ENCODE measurements around the gene SKP2.

The SKP2 gene

GRCh38 chr5:36147681-36148080 lies 4.2 kb upstream of the SKP2 start:
- no peak overlapping the region for H3K27ac ChIP-seq (ENCODE audit: insufficient read depth in 1 of 2, low read depth in 1 of 2, low read length in 2 of 2, poor library complexity in 1 of 2, severe bottlenecking in 2 of 2)
- H3K9me3 ChIP-seq (ENCODE audit: control extremely low read depth in 1 of 5, control insufficient read depth in 4 of 5, insufficient read depth in 2 of 5, low read depth in 1 of 5, low read length in 4 of 5), result no peaks in the 10 kb centered on the region
- H3K27me3 ChIP-seq (replicated peaks in 2 of 5; ENCODE audit: control insufficient read depth in 4 of 5, insufficient read depth in 5 of 5, low read length in 4 of 5), result no peaks in the 10 kb centered on the region
- H3K4me3 ChIP-seq (ENCODE audit: control insufficient read depth in 1 of 7, extremely low read depth in 1 of 7, insufficient read depth in 4 of 7, low read depth in 2 of 7, low read length in 6 of 7), result no peak overlapping the region
- H3K4me1 ChIP-seq (ENCODE audit: control extremely low read depth in 1 of 4, control insufficient read depth in 4 of 4, insufficient read depth in 4 of 4, low read length in 3 of 4), result peaks cover 9 to 19% (median 16%) of the 10 kb centered on the region in 4 experiments
- POLR2A ChIA-PET, result no interaction called here
- H3K36me3 ChIP-seq (ENCODE audit: control insufficient read depth in 4 of 4, insufficient read depth in 4 of 4, low read length in 3 of 4), result peaks cover 0 to 4% (median 2%) of the 10 kb centered on the region in 4 experiments
- no peak for DNase-seq
- CTCF ChIA-PET, result no interaction called here
- WGBS (ENCODE audit: insufficient coverage), result no CpG with 5 or more reads among the region's 2 CpGs

GRCh38 chr5:36150676-36151433 lies 1.1 kb upstream of the SKP2 start:
- peaks cover 14 to 32% (median 26%) of the 10 kb centered on the region in 4 experiments for H3K4me1 ChIP-seq (ENCODE audit: control extremely low read depth in 1 of 4, control insufficient read depth in 4 of 4, insufficient read depth in 4 of 4, low read length in 3 of 4)

GRCh38 chr5:36152324-36153297 lies 700 bp downstream of the SKP2 start:
- 8% methylated on average over 22 of the region's 24 CpGs for WGBS (ENCODE audit: insufficient coverage)
- Histone ChIP-seq H3K4me3 (ENCODE audit: control insufficient read depth in 1 of 7, extremely low read depth in 1 of 7, insufficient read depth in 4 of 7, low read depth in 2 of 7, low read length in 6 of 7) (peak overlapping the region; percentile 91 to 99 (median 96)), H3K27ac (ENCODE audit: insufficient read depth in 1 of 2, low read depth in 1 of 2, low read length in 2 of 2, poor library complexity in 1 of 2, severe bottlenecking in 2 of 2) (peak overlapping the region; percentile 28 to 87)

More at GRCh38 chr5:36150676-36151433, 1.1 kb upstream of the SKP2 start:
- H3K27ac ChIP-seq (ENCODE audit: insufficient read depth in 1 of 2, low read depth in 1 of 2, low read length in 2 of 2, poor library complexity in 1 of 2, severe bottlenecking in 2 of 2), result peak overlapping the region; percentile 62 to 87
- 0% methylated on average over 15 of the region's 23 CpGs for WGBS (ENCODE audit: insufficient coverage)
- ChIA-PET CTCF (interaction anchor here (1.1 to 1.4 kb wide), 4 partner anchors 32 to 94 kb away, joined by 3 to 5 read pairs (median 4); partner anchors contain the start of gene NADK2), POLR2A (no interaction called here)
- no peaks in the 10 kb centered on the region for H3K27me3 ChIP-seq (replicated peaks in 2 of 5; ENCODE audit: control insufficient read depth in 4 of 5, insufficient read depth in 5 of 5, low read length in 4 of 5)
- no peaks in the 10 kb centered on the region for H3K9me3 ChIP-seq (ENCODE audit: control extremely low read depth in 1 of 5, control insufficient read depth in 4 of 5, insufficient read depth in 2 of 5, low read depth in 1 of 5, low read length in 4 of 5)
- peak overlapping the region; percentile 91 to 99 (median 96) for H3K4me3 ChIP-seq (ENCODE audit: control insufficient read depth in 1 of 7, extremely low read depth in 1 of 7, insufficient read depth in 4 of 7, low read depth in 2 of 7, low read length in 6 of 7)
- peak; percentile 59 to 86 (median 80) for DNase-seq
- H3K36me3 ChIP-seq (ENCODE audit: control insufficient read depth in 4 of 4, insufficient read depth in 4 of 4, low read length in 3 of 4), result peaks cover 7 to 25% (median 8%) of the 10 kb centered on the region in 4 experiments

GRCh38 chr5:36153298-36153677 lies 1.4 kb downstream of the SKP2 start:
- Histone ChIP-seq H3K27ac (ENCODE audit: insufficient read depth in 1 of 2, low read depth in 1 of 2, low read length in 2 of 2, poor library complexity in 1 of 2, severe bottlenecking in 2 of 2) (peak overlapping the region in 1 of 2 experiments; percentile 87), H3K4me3 (ENCODE audit: control insufficient read depth in 1 of 7, extremely low read depth in 1 of 7, insufficient read depth in 4 of 7, low read depth in 2 of 7, low read length in 6 of 7) (peak overlapping the region in 3 of 7 experiments; percentile 52 to 97 (median 93)), H3K9me3 (ENCODE audit: control extremely low read depth in 1 of 5, control insufficient read depth in 4 of 5, insufficient read depth in 2 of 5, low read depth in 1 of 5, low read length in 4 of 5) (no peaks in the 10 kb centered on the region), H3K4me1 (ENCODE audit: control extremely low read depth in 1 of 4, control insufficient read depth in 4 of 4, insufficient read depth in 4 of 4, low read length in 3 of 4) (peaks cover 26 to 42% (median 33%) of the 10 kb centered on the region in 4 experiments), H3K36me3 (ENCODE audit: control insufficient read depth in 4 of 4, insufficient read depth in 4 of 4, low read length in 3 of 4) (peaks cover 7 to 45% (median 14%) of the 10 kb centered on the region in 4 experiments), H3K27me3 (replicated peaks in 2 of 5; ENCODE audit: control insufficient read depth in 4 of 5, insufficient read depth in 5 of 5, low read length in 4 of 5) (no peaks in the 10 kb centered on the region)
- DNase-seq, result no peak
- ChIA-PET POLR2A (no interaction called here), CTCF (interaction anchor here (1.3 to 1.9 kb wide), 4 partner anchors 10 to 88 kb away, joined by 3 to 6 read pairs (median 4); partner anchors contain the start of gene NADK2)
- 97% methylated on average over 4 of the region's 7 CpGs for WGBS (ENCODE audit: insufficient coverage)

More at GRCh38 chr5:36152324-36153297, 700 bp downstream of the SKP2 start:
- POLR2A ChIA-PET, result no interaction called here
- DNase-seq, result peak in 1 of 3 donors; percentile 35
- peaks cover 7 to 39% (median 14%) of the 10 kb centered on the region in 4 experiments for H3K36me3 ChIP-seq (ENCODE audit: control insufficient read depth in 4 of 4, insufficient read depth in 4 of 4, low read length in 3 of 4)
- H3K4me1 ChIP-seq (ENCODE audit: control extremely low read depth in 1 of 4, control insufficient read depth in 4 of 4, insufficient read depth in 4 of 4, low read length in 3 of 4), result peaks cover 19 to 36% (median 30%) of the 10 kb centered on the region in 4 experiments
- no peaks in the 10 kb centered on the region for H3K27me3 ChIP-seq (replicated peaks in 2 of 5; ENCODE audit: control insufficient read depth in 4 of 5, insufficient read depth in 5 of 5, low read length in 4 of 5)
- CTCF ChIA-PET, result interaction anchor here (1.0 to 1.9 kb wide), 5 partner anchors 11 to 89 kb away, joined by 3 to 6 read pairs (median 4); partner anchors contain the start of gene NADK2
- no peaks in the 10 kb centered on the region for H3K9me3 ChIP-seq (ENCODE audit: control extremely low read depth in 1 of 5, control insufficient read depth in 4 of 5, insufficient read depth in 2 of 5, low read depth in 1 of 5, low read length in 4 of 5)

GRCh38 chr5:36153726-36154125 lies 1.8 kb downstream of the SKP2 start:
- DNase-seq, result no peak
- H3K4me3 ChIP-seq (ENCODE audit: control insufficient read depth in 1 of 7, extremely low read depth in 1 of 7, insufficient read depth in 4 of 7, low read depth in 2 of 7, low read length in 6 of 7), result peak overlapping the region in 1 of 7 experiments; percentile 52
- ChIA-PET POLR2A (no interaction called here), CTCF (interaction anchor here (1.3 to 1.9 kb wide), 4 partner anchors 10 to 88 kb away, joined by 3 to 6 read pairs (median 4); partner anchors contain the start of gene NADK2)
- H3K36me3 ChIP-seq (ENCODE audit: control insufficient read depth in 4 of 4, insufficient read depth in 4 of 4, low read length in 3 of 4), result peaks cover 7 to 49% (median 14%) of the 10 kb centered on the region in 4 experiments
- no peaks in the 10 kb centered on the region for H3K9me3 ChIP-seq (ENCODE audit: control extremely low read depth in 1 of 5, control insufficient read depth in 4 of 5, insufficient read depth in 2 of 5, low read depth in 1 of 5, low read length in 4 of 5)
- H3K27me3 ChIP-seq (replicated peaks in 2 of 5; ENCODE audit: control insufficient read depth in 4 of 5, insufficient read depth in 5 of 5, low read length in 4 of 5), result no peaks in the 10 kb centered on the region
- WGBS (ENCODE audit: insufficient coverage), result 100% methylated on average over 2 of the region's 4 CpGs
- H3K27ac ChIP-seq (ENCODE audit: insufficient read depth in 1 of 2, low read depth in 1 of 2, low read length in 2 of 2, poor library complexity in 1 of 2, severe bottlenecking in 2 of 2), result no peak overlapping the region
- H3K4me1 ChIP-seq (ENCODE audit: control extremely low read depth in 1 of 4, control insufficient read depth in 4 of 4, insufficient read depth in 4 of 4, low read length in 3 of 4), result peaks cover 30 to 46% (median 34%) of the 10 kb centered on the region in 4 experiments

GRCh38 chr5:36155291-36155690 lies 3.4 kb downstream of the SKP2 start:
- POLR2A ChIA-PET, result no interaction called here
- CTCF ChIA-PET, result no interaction called here

More at GRCh38 chr5:36155291-36155690, 3.4 kb downstream of the SKP2 start:
- DNase-seq, result no peak
- peaks cover 25 to 51% (median 33%) of the 10 kb centered on the region in 4 experiments for H3K4me1 ChIP-seq (ENCODE audit: control extremely low read depth in 1 of 4, control insufficient read depth in 4 of 4, insufficient read depth in 4 of 4, low read length in 3 of 4)
- no peak overlapping the region for H3K27ac ChIP-seq (ENCODE audit: insufficient read depth in 1 of 2, low read depth in 1 of 2, low read length in 2 of 2, poor library complexity in 1 of 2, severe bottlenecking in 2 of 2)
- H3K36me3 ChIP-seq (ENCODE audit: control insufficient read depth in 4 of 4, insufficient read depth in 4 of 4, low read length in 3 of 4), result peaks cover 10 to 65% (median 21%) of the 10 kb centered on the region in 4 experiments
- H3K4me3 ChIP-seq (ENCODE audit: control insufficient read depth in 1 of 7, extremely low read depth in 1 of 7, insufficient read depth in 4 of 7, low read depth in 2 of 7, low read length in 6 of 7), result no peak overlapping the region
- WGBS (ENCODE audit: insufficient coverage), result 100% methylated on average over 1 of the region's 7 CpGs
- H3K9me3 ChIP-seq (ENCODE audit: control extremely low read depth in 1 of 5, control insufficient read depth in 4 of 5, insufficient read depth in 2 of 5, low read depth in 1 of 5, low read length in 4 of 5), result no peaks in the 10 kb centered on the region
- H3K27me3 ChIP-seq (replicated peaks in 2 of 5; ENCODE audit: control insufficient read depth in 4 of 5, insufficient read depth in 5 of 5, low read length in 4 of 5), result no peaks in the 10 kb centered on the region
